DND-41 (cell line): ENCODE measurements around the gene BAG5.

Source experiments
- ATAC-seq: fragments of 200-7000 bp; cut with Tn5 transposase; 3 replicates; pipeline ENCODE4 v1.9.1; 2021; ENCODE audit warnings: low read depth; ENCODE audit not compliant: insufficient read depth
- DNase-seq: peaks from one replicate; pipeline ENCODE4 v3.0.0-alpha.2; 2020
- H2AFZ ChIP-seq: 2 replicates; pipeline ENCODE4 v1.6.0; 2012; ENCODE audit warnings: low read depth, low read length
- H3K27ac ChIP-seq: 2 replicates; pipeline ENCODE4 v1.5.1; 2012; ENCODE audit warnings: low read length, inconsistent platforms
- H3K27me3 ChIP-seq: fragments of 200-600 bp; sonication (generic); 2 replicates; pipeline ENCODE4 v1.6.0; 2012; ENCODE audit warnings: low read length, mild to moderate bottlenecking, inconsistent platforms; ENCODE audit not compliant: insufficient read depth, poor library complexity
- H3K36me3 ChIP-seq: 2 replicates; pipeline ENCODE4 v1.5.1; 2012; ENCODE audit warnings: low read length, inconsistent platforms; ENCODE audit not compliant: insufficient read depth
- H3K4me1 ChIP-seq: 2 replicates; pipeline ENCODE4 v1.5.1; 2012; ENCODE audit warnings: mild to moderate bottlenecking, low read length; ENCODE audit not compliant: insufficient read depth
- H3K4me2 ChIP-seq: 2 replicates; pipeline ENCODE4 v1.6.0; 2012; ENCODE audit warnings: mild to moderate bottlenecking, moderate library complexity, low read length, inconsistent platforms; ENCODE audit not compliant: insufficient read depth
- H3K4me3 ChIP-seq, 2 experiments: fragments of 200-600 bp in 1 of 2; shearing (Covaris generic) in 1 of 2; 2 replicates each; pipeline ENCODE4 v1.5.1; 2012 to 2016; ENCODE audit warnings: inconsistent platforms in 2 of 2, low read length in 2 of 2, mild to moderate bottlenecking in 2 of 2, low read depth in 1 of 2, moderate library complexity in 1 of 2
- H3K79me2 ChIP-seq: 2 replicates; pipeline ENCODE4 v1.6.0; 2012; ENCODE audit warnings: low read length, inconsistent platforms; ENCODE audit not compliant: insufficient read depth
- H3K9ac ChIP-seq: 2 replicates; pipeline ENCODE4 v1.6.0; 2012; ENCODE audit warnings: low read depth, mild to moderate bottlenecking, inconsistent platforms, low read length, moderate library complexity
- H3K9me3 ChIP-seq: 2 replicates; pipeline ENCODE4 v1.5.1; 2012; ENCODE audit warnings: low read length, moderate library complexity, mild to moderate bottlenecking, inconsistent platforms; ENCODE audit not compliant: insufficient read depth, severe bottlenecking
- H4K20me1 ChIP-seq: 2 replicates; pipeline ENCODE4 v1.6.0; 2012; ENCODE audit warnings: low read length; ENCODE audit not compliant: insufficient read depth
- CTCF ChIP-seq: IDR thresholded peaks from 2 replicates; pipeline ENCODE4 v1.5.1; 2012; ENCODE audit warnings: borderline replicate concordance, low read length, moderate library complexity, mild to moderate bottlenecking; ENCODE audit not compliant: poor library complexity, severe bottlenecking; ENCODE audit errors: extremely low read depth
- EZH2 ChIP-seq: IDR thresholded peaks from 3 replicates; pipeline ENCODE4 v1.6.1; 2012; ENCODE audit warnings: borderline replicate concordance, low read depth, mild to moderate bottlenecking, moderate library complexity, low read length, inconsistent platforms; ENCODE audit not compliant: severe bottlenecking

BAG5 gene

GRCh38 chr14:103543721-103544387 is 18.6 kb downstream of the BAG5 start:
- Histone ChIP-seq H3K27me3 (no peaks in the 10 kb centered on the region), H3K36me3 (no peaks in the 10 kb centered on the region), H3K4me3 (no peak overlapping the region), H3K79me2 (no peaks in the 10 kb centered on the region), H3K4me1 (no peaks in the 10 kb centered on the region), H3K9me3 (no peaks in the 10 kb centered on the region), H4K20me1 (peaks cover 46% of the 10 kb centered on the region), H3K9ac (no peak overlapping the region), H2AFZ (no peak overlapping the region), H3K27ac (no peak overlapping the region), H3K4me2 (no peak overlapping the region)
- TF ChIP-seq CTCF, result no peak
- no peak for TF ChIP-seq EZH2
- ATAC-seq (no peak), DNase-seq (no peak)

GRCh38 chr14:103543140-103543539 is 19.3 kb downstream of the BAG5 start:
- Histone ChIP-seq H3K36me3 (no peaks in the 10 kb centered on the region), H2AFZ (no peak overlapping the region), H3K27ac (no peak overlapping the region), H3K9ac (no peak overlapping the region), H3K4me3 (no peak overlapping the region), H3K27me3 (no peaks in the 10 kb centered on the region), H3K4me2 (no peak overlapping the region), H3K79me2 (no peaks in the 10 kb centered on the region), H3K4me1 (no peaks in the 10 kb centered on the region), H4K20me1 (peaks cover 48% of the 10 kb centered on the region), H3K9me3 (no peaks in the 10 kb centered on the region)
- DNase-seq, result no peak
- TF ChIP-seq CTCF (no peak), EZH2 (no peak)
- no peak for ATAC-seq

- Histone ChIP-seq H3K27ac (no peak overlapping the region), H3K36me3 (no peaks in the 10 kb centered on the region), H3K79me2 (no peaks in the 10 kb centered on the region), H3K9me3 (no peaks in the 10 kb centered on the region), H4K20me1 (peaks cover 53% of the 10 kb centered on the region), H3K4me3 (no peak overlapping the region), H2AFZ (no peak overlapping the region), H3K4me2 (no peak overlapping the region), H3K9ac (no peak overlapping the region), H3K4me1 (no peaks in the 10 kb centered on the region), H3K27me3 (no peaks in the 10 kb centered on the region)
- ATAC-seq, result no peak
- TF ChIP-seq CTCF (no peak), EZH2 (no peak)
- DNase-seq, result no peak
Observed at GRCh38 chr14:103542605-103543088, 19.8 kb downstream of the BAG5 start.
